ENCODE results near the gene CTNNA2.

DNA sequence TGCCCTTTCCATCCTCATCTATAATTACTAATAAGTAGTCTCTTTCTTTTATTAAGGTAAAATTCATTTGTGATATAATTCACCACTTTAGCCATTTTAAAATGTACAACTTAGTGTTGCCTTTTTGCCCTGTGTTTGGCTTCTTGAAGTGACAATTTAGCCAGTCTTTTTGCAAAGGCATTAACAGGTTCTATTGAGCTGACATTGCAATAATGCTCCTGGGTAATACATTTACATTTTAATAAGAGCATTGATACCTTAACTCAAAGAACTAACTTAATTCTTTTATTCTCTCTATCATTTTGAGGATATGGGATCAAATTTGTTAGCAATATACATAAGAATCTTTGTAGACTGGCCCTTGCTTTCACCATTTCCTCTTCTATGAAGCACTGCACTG is 549.4 kb downstream of the CTNNA2 start:
- TF ChIP-seq, protein P1, sequence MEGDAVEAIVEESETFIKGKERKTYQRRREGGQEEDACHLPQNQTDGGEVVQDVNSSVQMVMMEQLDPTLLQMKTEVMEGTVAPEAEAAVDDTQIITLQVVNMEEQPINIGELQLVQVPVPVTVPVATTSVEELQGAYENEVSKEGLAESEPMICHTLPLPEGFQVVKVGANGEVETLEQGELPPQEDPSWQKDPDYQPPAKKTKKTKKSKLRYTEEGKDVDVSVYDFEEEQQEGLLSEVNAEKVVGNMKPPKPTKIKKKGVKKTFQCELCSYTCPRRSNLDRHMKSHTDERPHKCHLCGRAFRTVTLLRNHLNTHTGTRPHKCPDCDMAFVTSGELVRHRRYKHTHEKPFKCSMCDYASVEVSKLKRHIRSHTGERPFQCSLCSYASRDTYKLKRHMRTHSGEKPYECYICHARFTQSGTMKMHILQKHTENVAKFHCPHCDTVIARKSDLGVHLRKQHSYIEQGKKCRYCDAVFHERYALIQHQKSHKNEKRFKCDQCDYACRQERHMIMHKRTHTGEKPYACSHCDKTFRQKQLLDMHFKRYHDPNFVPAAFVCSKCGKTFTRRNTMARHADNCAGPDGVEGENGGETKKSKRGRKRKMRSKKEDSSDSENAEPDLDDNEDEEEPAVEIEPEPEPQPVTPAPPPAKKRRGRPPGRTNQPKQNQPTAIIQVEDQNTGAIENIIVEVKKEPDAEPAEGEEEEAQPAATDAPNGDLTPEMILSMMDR (IDR thresholded peaks at IDR 0.05; ENCODE audit: borderline replicate concordance, extremely low read depth, low read length, poor library complexity, severe bottlenecking) = no peak
- no peak for TF ChIP-seq EZH2 (IDR thresholded peaks at IDR 0.05; ENCODE audit: borderline replicate concordance, low read depth, low read length, severe bottlenecking)
